ENCODE measurements around the gene GET4.
"Not testable (repeated sequence)": the region's sequence is repeated elsewhere in the genome, so short reads cannot be mapped to it uniquely, and the experiment has no call there.

The GET4 gene

DNA sequence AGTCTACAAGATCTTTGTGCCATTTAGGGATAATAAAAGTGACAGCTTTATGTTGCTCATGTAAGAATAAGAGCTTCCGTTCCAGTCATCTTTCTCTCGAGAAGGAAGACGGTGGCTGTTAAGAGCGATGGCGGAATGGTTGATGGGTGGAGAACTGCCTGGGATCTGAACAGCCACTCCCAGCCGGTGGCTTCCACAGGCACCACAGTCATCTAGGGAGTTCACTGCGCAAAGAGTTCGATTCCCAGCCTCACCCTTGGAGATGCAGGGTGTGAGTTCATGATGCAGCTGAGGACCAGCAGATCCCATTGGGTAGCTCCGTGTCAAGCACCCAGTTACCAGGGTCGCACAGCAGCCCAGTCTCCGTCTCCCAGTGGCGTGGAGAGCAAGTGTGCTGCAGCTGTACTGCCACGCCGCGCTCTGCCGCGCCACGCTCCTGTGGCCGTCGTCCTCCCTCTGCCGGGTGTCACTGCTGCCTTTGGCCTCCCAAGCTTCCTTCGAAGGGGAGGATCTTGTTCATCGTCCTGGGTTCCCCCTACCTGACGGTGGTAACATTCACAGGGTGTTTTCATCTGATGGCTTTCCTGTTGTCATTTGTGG is 36.3 kb upstream of the GET4 start:
- DNase-seq, result no peak
- TF ChIP-seq POLR2A (IDR thresholded peaks at IDR 0.05; ENCODE audit: low read length), result no peak
- no peak for TF ChIP-seq GATA1 (IDR thresholded peaks at IDR 0.05; ENCODE audit: low read depth, low read length)

DNA sequence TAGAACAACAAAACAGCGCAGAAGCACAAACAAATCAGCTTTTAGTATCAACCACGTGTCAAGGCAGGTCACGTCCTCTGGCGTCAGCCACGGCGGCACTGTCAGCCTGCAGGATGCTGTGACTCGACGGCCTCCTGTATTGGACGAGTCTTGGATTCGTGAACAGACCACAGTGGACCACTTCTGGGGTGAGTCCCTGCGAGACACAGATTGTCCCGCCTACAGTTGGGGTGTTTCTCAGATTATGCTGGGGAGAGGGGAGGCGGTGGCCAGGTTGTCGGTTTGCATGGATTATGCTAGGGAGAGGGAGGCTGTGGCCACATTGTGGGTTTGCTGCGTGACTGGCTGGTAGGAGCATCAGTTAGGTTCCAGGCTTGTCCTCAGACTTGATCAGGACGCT is 34.4 kb upstream of the GET4 start:
- TF ChIP-seq POLR2A (IDR thresholded peaks at IDR 0.05; ENCODE audit: low read length) (no peak), GATA1 (IDR thresholded peaks at IDR 0.05; ENCODE audit: low read depth, low read length) (no peak)
- no peak for DNase-seq

DNA sequence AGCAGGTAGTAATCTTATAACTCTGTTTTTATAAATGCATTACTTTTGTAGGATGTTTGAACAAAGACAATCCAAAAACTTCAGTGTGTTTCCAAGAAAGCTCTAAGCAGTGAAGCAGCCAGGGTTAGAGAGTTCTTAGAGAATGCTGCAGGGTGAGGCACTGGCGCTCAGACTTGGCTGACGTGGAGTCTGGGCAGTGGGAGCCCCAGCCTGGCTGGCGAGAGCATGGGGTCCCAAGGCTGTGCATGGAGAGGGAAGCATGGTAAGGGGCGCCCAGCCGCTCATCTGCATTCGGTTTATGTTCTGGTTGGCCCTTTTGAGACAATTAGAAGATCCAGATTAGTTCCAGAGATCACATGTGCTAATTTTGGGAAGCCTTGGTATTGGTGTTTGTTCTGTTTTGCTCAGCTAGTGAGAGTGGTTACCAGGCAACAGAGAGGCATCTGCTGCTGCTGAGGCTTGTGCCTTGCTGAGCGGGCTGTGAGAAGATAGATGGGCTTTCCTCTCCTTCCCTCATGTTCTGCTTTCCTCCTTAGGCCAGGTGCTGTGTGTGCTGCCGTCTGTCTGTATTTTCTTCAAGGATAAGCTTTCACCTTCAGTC is 33.8 kb upstream of the GET4 start:
- DNase-seq, result no peak
- TF ChIP-seq GATA1 (IDR thresholded peaks at IDR 0.05; ENCODE audit: low read depth, low read length) (no peak), POLR2A (IDR thresholded peaks at IDR 0.05; ENCODE audit: low read length) (no peak)

DNA sequence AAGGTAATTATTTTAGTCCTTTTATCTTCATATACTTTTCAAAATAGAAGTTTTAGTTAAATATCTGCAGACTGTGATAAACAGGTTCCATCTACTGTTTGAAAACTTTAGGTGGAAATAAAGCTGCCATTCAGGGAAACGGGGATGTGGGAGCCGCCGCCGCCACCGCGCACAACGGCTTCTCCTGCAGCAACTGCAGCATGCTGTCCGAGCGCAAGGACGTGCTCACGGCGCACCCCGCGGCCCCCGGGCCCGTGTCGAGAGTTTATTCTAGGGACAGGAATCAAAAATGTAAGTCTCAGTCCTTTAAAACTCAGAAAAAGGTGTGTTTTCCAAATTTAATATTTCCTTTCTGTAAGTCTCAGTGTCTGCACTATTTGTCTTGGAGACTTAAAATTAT is 33.1 kb upstream of the GET4 start:
- TF ChIP-seq POLR2A (IDR thresholded peaks at IDR 0.05; ENCODE audit: low read length), result no peak
- TF ChIP-seq GATA1 (IDR thresholded peaks at IDR 0.05; ENCODE audit: low read depth, low read length), result no peak
- no peak for DNase-seq

DNA sequence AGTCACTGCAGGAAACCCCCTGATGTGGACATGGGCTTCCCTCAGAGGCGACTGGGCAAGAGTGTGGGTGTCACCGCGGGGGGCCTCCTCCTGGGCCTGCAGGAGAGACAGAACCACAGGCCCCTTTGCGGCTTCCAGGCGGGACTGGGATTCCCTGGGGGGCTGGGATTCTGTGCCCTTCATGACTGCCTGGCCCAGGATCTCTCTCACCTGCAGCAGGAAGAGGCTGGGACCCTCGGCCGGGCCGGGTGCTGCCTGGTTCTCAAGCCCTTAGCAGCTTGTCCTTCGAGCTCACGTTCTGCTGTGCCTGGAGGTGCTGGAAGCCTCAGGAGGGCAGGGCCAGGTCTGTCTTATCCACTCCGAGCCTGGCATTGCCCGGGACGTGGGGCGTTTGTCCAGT is 32.3 kb upstream of the GET4 start:
- no peak for DNase-seq
- TF ChIP-seq GATA1 (IDR thresholded peaks at IDR 0.05; ENCODE audit: low read depth, low read length) (no peak), POLR2A (IDR thresholded peaks at IDR 0.05; ENCODE audit: low read length) (no peak)

DNA sequence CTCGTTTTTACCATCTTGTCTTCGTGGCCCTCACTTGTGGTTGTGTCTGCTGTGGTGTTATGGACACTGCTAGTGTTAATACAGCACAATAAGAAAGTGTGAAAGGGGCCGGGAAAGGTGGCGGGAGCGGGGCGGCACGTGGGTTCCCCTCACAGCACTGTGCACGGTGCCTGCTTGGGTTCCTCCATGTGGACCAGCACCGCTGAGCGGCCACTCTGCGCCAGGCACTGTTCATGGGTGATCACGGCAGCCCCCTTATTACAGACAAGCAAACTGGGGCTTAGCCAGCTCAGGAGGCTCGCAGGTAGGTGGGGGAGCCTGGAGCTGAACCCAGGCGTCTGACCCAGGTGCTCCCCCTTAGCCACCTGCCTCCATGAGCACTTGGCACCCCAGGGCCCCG is 31.8 kb upstream of the GET4 start:
- DNase-seq, result no peak
- TF ChIP-seq GATA1 (IDR thresholded peaks at IDR 0.05; ENCODE audit: low read depth, low read length) (no peak), POLR2A (IDR thresholded peaks at IDR 0.05; ENCODE audit: low read length) (no peak)

DNA sequence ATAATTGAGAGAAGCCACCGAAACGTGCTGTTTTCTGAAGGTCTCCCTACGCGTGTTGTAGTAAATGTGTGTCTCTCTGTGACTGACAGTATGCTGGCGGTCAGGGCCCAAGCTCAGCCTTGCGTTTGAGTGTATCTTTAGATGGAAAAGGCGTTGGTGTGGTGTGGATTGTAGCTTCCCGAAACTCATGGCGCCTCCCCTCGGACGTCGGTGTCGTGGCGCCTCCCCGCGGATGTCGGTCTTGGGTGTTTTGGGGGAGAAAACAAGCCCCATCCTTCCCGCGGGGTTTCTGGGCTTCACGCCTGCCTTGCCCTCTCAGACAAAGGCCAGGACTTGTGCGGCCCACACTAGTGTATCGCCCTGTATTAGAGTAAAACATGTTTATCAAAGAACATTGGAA is 31.3 kb upstream of the GET4 start:
- DNase-seq, result no peak
- TF ChIP-seq GATA1 (IDR thresholded peaks at IDR 0.05; ENCODE audit: low read depth, low read length) (no peak), POLR2A (IDR thresholded peaks at IDR 0.05; ENCODE audit: low read length) (no peak)

DNA sequence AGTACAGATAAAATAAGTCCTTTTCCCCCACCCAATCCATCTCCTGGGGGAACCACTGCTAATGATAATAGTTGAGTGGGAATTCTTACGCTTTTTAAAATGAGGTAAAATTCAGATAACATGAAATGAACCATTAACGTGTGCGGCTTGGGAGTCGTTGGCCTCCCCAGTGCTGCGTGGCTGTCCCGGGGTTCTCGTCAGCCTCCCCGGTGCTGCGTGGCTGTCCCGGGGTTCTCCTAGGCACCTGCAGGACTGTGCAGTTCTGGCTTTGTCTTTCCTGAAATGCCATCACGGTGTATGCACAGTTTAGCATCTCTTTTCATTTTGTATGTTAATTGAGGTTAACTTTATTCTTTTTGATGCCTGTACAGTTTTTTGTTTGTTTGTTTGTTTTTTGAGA is 30.6 kb upstream of the GET4 start:
- TF ChIP-seq GATA1 (IDR thresholded peaks at IDR 0.05; ENCODE audit: low read depth, low read length), result no peak
- TF ChIP-seq POLR2A (IDR thresholded peaks at IDR 0.05; ENCODE audit: low read length), result no peak
- no peak for DNase-seq

DNA sequence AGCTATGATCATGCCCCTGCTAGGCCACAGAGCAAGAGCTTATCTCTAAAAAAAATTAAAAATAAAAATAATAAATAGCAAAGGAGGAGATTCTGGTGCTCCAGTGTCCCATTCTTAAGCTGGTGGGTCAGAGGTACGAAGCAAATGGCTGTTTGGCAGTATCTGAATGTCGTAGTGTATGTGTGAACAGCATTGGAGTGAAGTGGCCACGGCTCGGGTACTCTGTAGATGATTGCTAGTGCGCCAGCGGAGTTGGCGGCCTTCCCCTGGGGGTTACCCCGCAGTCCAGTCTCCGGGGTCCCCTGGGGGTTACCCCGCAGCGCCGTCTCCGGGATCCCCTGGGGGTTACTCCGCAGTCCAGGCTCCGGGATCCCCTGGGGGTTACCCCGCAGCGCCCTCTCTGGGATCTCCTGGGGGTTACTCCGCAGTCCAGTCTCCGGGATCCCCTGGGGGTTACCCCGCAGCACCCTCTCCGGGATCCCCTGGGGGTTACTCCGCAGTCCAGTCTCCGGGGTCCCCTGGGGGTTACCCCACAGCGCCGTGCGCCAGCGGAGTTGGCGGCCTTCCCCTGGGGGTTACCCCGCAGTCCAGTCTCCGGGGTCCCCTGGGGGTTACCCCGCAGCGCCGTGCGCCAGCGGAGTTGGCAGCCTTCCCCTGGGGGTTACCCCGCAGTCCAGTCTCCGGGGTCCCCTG is 29.2 kb upstream of the GET4 start:
- DNase-seq, result not testable (repeated sequence)

DNA sequence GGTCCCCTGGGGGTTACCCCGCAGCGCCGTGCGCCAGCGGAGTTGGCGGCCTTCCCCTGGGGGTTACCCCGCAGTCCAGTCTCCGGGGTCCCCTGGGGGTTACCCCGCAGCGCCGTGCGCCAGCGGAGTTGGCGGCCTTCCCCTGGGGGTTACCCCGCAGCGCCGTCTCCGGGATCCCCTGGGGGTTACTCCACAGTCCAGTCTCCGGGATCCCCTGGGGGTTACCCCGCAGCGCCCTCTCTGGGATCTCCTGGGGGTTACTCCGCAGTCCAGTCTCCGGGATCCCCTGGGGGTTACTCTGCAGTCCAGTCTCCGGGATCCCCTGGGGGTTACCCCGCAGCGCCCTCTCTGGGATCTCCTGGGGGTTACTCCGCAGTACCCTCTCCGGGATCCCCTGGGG is 28.6 kb upstream of the GET4 start:
- not testable (repeated sequence) for DNase-seq

DNA sequence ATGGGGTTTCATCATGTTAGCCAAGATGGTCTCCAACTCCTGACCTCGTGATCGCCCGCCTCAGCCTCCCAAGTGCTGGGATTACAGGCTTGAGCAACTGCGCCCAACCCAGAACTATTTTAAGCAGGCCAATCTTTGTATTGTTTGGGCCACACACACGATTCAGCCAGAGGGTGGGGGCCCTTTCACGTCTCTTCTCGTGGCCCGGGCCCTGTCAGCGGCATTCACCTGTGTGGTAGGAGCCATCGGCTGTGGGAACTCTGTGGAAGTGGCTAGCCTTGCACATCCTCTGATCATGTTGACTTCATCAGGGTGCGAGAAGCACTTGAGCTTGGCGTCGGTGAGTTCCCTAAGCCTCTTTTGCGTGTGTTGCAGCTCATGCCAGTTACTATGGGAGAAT is 27.2 kb upstream of the GET4 start:
- TF ChIP-seq POLR2A (IDR thresholded peaks at IDR 0.05; ENCODE audit: low read length), result no peak
- no peak for TF ChIP-seq GATA1 (IDR thresholded peaks at IDR 0.05; ENCODE audit: low read depth, low read length)
- DNase-seq, result no peak

DNA sequence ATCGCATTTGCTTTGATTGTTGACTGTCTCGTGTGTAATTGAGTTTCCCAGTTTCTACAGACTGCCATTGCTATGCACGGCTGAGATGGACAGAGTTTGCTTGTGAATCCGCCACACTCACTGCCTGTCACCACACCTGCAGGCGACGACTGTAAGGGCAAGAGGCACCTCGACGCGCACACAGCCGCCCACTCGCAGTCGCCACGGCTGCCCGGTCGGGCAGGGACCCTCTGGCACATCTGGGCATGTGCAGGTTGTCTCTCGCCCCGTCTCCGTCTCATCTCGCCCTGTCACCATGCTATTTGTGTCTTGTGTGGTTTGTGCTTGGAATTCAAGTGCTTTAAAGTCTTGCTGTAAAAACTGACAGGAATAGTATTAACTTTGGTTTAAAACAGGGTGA is 26.6 kb upstream of the GET4 start:
- DNase-seq, result no peak
- TF ChIP-seq GATA1 (IDR thresholded peaks at IDR 0.05; ENCODE audit: low read depth, low read length) (no peak), POLR2A (IDR thresholded peaks at IDR 0.05; ENCODE audit: low read length) (no peak)

DNA sequence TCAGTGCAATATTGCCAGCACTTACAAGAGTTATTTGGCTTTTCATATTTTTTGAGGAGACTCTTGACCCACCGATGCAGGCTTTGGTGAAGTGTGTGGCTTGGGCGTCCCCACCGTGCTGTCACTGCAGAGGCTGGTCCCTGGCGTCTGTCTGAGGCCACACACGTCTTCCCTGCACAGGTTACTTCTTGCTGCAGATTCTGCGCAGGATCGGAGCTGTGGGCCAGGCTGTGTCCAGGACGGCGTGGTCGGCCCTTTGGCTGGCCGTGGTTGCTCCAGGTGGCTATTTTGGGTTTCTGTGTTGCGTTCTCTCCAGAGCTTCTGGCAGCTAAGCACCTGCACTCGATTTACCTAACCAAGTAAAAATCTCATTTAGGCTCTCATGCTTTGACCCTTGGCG is 25.1 kb upstream of the GET4 start:
- TF ChIP-seq GATA1 (IDR thresholded peaks at IDR 0.05; ENCODE audit: low read depth, low read length) (no peak), POLR2A (IDR thresholded peaks at IDR 0.05; ENCODE audit: low read length) (no peak)
- no peak for DNase-seq

DNA sequence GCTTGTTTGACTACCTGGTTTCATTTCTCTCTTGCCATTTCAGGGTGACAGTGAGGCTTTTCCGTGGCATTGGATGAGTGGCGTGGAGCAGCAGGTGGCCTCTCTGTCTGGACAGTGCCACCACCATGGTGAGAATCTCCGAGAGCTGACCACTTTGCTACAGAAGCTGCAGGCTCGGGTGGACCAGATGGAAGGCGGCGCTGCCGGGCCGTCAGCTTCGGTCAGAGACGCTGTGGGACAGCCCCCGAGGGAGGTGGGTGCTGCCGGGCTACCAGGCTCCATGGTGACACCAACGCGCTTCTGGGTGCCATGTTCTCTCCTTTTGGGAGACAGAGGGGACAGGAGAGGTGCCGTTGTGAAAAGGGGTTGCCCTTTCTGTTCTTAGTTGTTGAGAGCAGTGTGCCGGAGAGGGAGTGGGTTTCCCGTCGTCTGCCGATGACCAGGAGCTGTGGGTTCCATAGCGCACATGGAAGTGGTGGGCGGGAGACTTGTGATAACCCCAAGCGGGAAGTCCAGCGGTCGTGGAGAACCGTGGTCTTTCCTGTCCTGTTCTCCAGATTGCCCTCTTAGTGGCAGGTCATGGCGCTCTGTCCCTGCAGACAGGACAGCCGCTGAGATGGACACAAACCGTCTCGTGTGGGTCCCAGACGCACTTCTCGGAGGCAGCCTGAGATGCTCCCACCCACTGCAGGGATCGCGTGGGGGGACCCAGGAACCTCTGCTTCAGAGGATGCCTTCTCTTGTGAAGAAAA is 22.8 kb upstream of the GET4 start:
- no peak for TF ChIP-seq POLR2A (IDR thresholded peaks at IDR 0.05; ENCODE audit: low read length)
- no peak for TF ChIP-seq GATA1 (IDR thresholded peaks at IDR 0.05; ENCODE audit: low read depth, low read length)

More for the DNA sequence above, 22.8 kb upstream of the GET4 start:
- no peak for DNase-seq

All from erythroblast (primary cell).